Thyroid gland (tissue), 4 donors: ENCODE measurements around the gene ENOX2. TPM values are rescaled to one million over a fixed set of nuclear protein-coding genes. Genes with fewer than 3 reads are reported as not detected.

Source experiments
- DNase-seq, 2 donors: peaks; one replicate each; pipeline ENCODE4 v3.0.0-alpha.2; 2019
- H3K27ac ChIP-seq, 3 donors: fragments of 200-600 bp; sonication (generic); 1 replicate in 2 of 3; 2 replicates in 1 of 3; pipeline ENCODE4 v1.5.1; 2016 to 2019; ENCODE audit warnings: mild to moderate bottlenecking in 1 of 3, moderate library complexity in 1 of 3
- H3K27me3 ChIP-seq: fragments of 200-600 bp; sonication (generic); one replicate; pipeline ENCODE4 v1.5.1; 2019
- H3K36me3 ChIP-seq, 2 donors: fragments of 200-600 bp; sonication (generic); one replicate each; pipeline ENCODE4 v1.5.1; 2016 to 2019
- H3K4me1 ChIP-seq, 2 donors: fragments of 200-600 bp; sonication (generic); one replicate each; pipeline ENCODE4 v1.5.1; 2017 to 2019
- H3K4me3 ChIP-seq, 3 donors: fragments of 200-600 bp; sonication (generic); replicated peaks in 1 of 3; 1 replicate in 2 of 3; 2 replicates in 1 of 3; pipeline ENCODE4 v1.5.1; 2016; ENCODE audit warnings: mild to moderate bottlenecking in 1 of 3
- H3K9me3 ChIP-seq: fragments of 200-600 bp; sonication (generic); one replicate; pipeline ENCODE4 v1.5.1; 2017
- POLR2A ChIP-seq, 2 donors: fragments of 450-650 bp; IDR thresholded peaks; one replicate each; pipeline ENCODE4 v1.6.1; 2017; ENCODE audit warnings: antibody characterized with exemption in 2 of 2, mild to moderate bottlenecking in 2 of 2, moderate library complexity in 1 of 2
- WGBS, 2 donors: methylation state at CpG; one replicate each; pipeline ENCODE4 v1.1.5; 2017; 5-methylcytosine and 5-hydroxymethylcytosine counted together
- intact Hi-C: fragments of 100-400 bp; cut with DNase I; formaldehyde crosslinking; loops from one replicate; pipeline ENCODE4 v1.15.1; 2023
- total RNA-seq, 4 donors: library from RNA; depleted of rRNA; stranded (reverse); fragments of >200 nt; gene quantifications; one replicate each; pipeline ENCODE4 v1.2.3, GENCODE V29; 2016
- TF ChIP-seq, protein P1 (sequence below), 6 experiments: fragments of 200-600 bp in 3 of 6; fragments of 450-650 bp in 3 of 6; sonication (generic) in 3 of 6; IDR thresholded peaks; one replicate each; pipeline ENCODE4 v1.5.1; 2016 to 2019; ENCODE audit warnings: antibody characterized with exemption in 6 of 6, mild to moderate bottlenecking in 2 of 6, inconsistent platforms in 1 of 6, moderate library complexity in 1 of 6

Gene ENOX2
- total RNA-seq, 4 donors from 2014 or later, result 11.8 to 25.2 (median 20.1) TPM

- Histone ChIP-seq H3K27me3 (no peaks in the 10 kb centered on the region), H3K27ac (no peak overlapping the region), H3K9me3 (no peaks in the 10 kb centered on the region), H3K4me1 (no peaks in the 10 kb centered on the region), H3K36me3 (no peaks in the 10 kb centered on the region), H3K4me3 (no peak overlapping the region)
- WGBS, 2 donors, result 96% methylated on average over 1 of the region's 1 CpG
- DNase-seq, result no peak
- TF ChIP-seq, protein P1, sequence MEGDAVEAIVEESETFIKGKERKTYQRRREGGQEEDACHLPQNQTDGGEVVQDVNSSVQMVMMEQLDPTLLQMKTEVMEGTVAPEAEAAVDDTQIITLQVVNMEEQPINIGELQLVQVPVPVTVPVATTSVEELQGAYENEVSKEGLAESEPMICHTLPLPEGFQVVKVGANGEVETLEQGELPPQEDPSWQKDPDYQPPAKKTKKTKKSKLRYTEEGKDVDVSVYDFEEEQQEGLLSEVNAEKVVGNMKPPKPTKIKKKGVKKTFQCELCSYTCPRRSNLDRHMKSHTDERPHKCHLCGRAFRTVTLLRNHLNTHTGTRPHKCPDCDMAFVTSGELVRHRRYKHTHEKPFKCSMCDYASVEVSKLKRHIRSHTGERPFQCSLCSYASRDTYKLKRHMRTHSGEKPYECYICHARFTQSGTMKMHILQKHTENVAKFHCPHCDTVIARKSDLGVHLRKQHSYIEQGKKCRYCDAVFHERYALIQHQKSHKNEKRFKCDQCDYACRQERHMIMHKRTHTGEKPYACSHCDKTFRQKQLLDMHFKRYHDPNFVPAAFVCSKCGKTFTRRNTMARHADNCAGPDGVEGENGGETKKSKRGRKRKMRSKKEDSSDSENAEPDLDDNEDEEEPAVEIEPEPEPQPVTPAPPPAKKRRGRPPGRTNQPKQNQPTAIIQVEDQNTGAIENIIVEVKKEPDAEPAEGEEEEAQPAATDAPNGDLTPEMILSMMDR (IDR thresholded peaks at IDR 0.05), result no peak
- no peak for TF ChIP-seq POLR2A (IDR thresholded peaks at IDR 0.05)
- intact Hi-C loops, result no loop called here
Measured at GRCh38 chrX:130861462-130861861, 41.5 kb downstream of the ENOX2 start.

GRCh38 chrX:130857207-130857606, 45.8 kb downstream of the ENOX2 start:
- intact Hi-C loops, result no loop called here
- Histone ChIP-seq H3K9me3 (no peaks in the 10 kb centered on the region), H3K36me3 (no peaks in the 10 kb centered on the region), H3K27ac (no peak overlapping the region), H3K4me1 (no peaks in the 10 kb centered on the region), H3K27me3 (no peaks in the 10 kb centered on the region), H3K4me3 (no peak overlapping the region)
- DNase-seq, result no peak
- WGBS, 2 donors, result 86 to 90% methylated on average over 1 of the region's 1 CpG
- TF ChIP-seq, protein P1 (IDR thresholded peaks at IDR 0.05), result no peak
- TF ChIP-seq POLR2A (IDR thresholded peaks at IDR 0.05), result no peak

DNA sequence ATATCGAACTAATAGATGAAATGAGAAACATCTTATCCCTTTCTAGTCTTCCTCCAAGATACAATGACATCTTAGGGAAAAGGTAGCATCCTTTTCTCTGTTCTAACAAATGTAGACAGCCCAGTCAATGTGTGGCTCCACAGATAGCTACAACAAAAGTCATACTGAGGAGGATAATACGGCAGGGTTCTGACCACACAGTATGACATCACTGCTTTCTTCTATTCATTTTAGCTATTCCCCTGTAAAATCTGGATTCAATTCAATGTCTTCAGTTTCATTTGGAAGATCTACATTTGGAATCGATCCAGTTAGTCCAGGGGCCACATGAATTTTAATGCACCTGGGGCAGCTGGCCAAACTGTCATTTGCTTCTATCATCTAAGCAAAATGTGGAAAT, 51.4 kb downstream of the ENOX2 start:
- Histone ChIP-seq H3K4me3 (no peak overlapping the region), H3K36me3 (no peaks in the 10 kb centered on the region), H3K27ac (no peak overlapping the region), H3K4me1 (no peaks in the 10 kb centered on the region), H3K27me3 (no peaks in the 10 kb centered on the region), H3K9me3 (no peaks in the 10 kb centered on the region)
- DNase-seq, result no peak
- intact Hi-C loops, result no loop called here
- TF ChIP-seq POLR2A (IDR thresholded peaks at IDR 0.05), result no peak
- TF ChIP-seq, protein P1 (IDR thresholded peaks at IDR 0.05), result no peak
- 95 to 98% methylated on average over 3 of the region's 3 CpGs for WGBS, 2 donors

- Histone ChIP-seq H3K4me1 (no peaks in the 10 kb centered on the region), H3K4me3 (no peak overlapping the region), H3K27me3 (no peaks in the 10 kb centered on the region), H3K36me3 (no peaks in the 10 kb centered on the region), H3K9me3 (no peaks in the 10 kb centered on the region), H3K27ac (no peak overlapping the region)
- DNase-seq, result no peak
- intact Hi-C loops, result no loop called here
- TF ChIP-seq POLR2A (IDR thresholded peaks at IDR 0.05), result no peak
- TF ChIP-seq, protein P1 (IDR thresholded peaks at IDR 0.05), result no peak
- WGBS, 2 donors, result 88% methylated on average over 2 of the region's 2 CpGs
Measured at GRCh38 chrX:130848763-130849162, 54.2 kb downstream of the ENOX2 start.

DNA sequence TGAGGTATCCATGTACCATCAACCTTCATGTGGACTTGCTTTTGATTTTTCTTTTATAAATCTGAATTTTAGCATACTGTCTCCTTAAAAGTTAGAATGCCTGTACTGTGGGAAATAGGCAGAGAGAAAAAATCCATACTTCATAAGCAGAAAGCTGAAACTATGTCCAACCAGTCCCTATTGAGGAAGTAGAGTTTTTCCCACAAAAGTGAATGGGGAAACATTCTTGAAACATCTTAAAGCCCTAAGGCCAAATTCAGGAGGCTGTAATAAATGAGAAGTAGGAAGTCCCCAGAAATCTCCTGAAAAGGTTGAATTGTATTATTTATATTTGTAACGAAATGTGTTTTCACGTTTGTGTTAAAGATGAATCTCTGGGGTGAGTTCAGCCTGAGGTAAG, 56.3 kb downstream of the ENOX2 start:
- Histone ChIP-seq H3K36me3 (no peaks in the 10 kb centered on the region), H3K27me3 (no peaks in the 10 kb centered on the region), H3K4me3 (no peak overlapping the region), H3K4me1 (no peaks in the 10 kb centered on the region), H3K9me3 (no peaks in the 10 kb centered on the region), H3K27ac (no peak overlapping the region)
- no peak for TF ChIP-seq POLR2A (IDR thresholded peaks at IDR 0.05)
- no peak for DNase-seq
- WGBS, 2 donors, result 92 to 93% methylated on average over 2 of the region's 2 CpGs
- intact Hi-C loops, result no loop called here

GRCh38 chrX:130841776-130842175, 61.2 kb downstream of the ENOX2 start:
- H3K27me3 ChIP-seq, result no peaks in the 10 kb centered on the region
- DNase-seq, result no peak
- WGBS, 2 donors, result 92 to 93% methylated on average over 3 of the region's 3 CpGs

More at GRCh38 chrX:130841776-130842175, 61.2 kb downstream of the ENOX2 start:
- no peaks in the 10 kb centered on the region for H3K36me3 ChIP-seq
- no peaks in the 10 kb centered on the region for H3K9me3 ChIP-seq
- H3K4me1 ChIP-seq, result no peaks in the 10 kb centered on the region
- no peak overlapping the region for H3K4me3 ChIP-seq
- H3K27ac ChIP-seq, result no peak overlapping the region
- intact Hi-C loops, result no loop called here
- TF ChIP-seq, protein P1 (IDR thresholded peaks at IDR 0.05), result no peak
- no peak for TF ChIP-seq POLR2A (IDR thresholded peaks at IDR 0.05)
